Ectodermal cell (in vitro differentiated cells): ENCODE data around the gene CNTN1.

ENCODE experiments used
- H3K27ac ChIP-seq: 2 replicates; pipeline ENCODE4 v1.7.0; 2013; ENCODE audit warnings: mild to moderate bottlenecking, low read depth, low read length; ENCODE audit not compliant: insufficient read depth, poor library complexity, severe bottlenecking
- H3K27me3 ChIP-seq: 2 replicates; pipeline ENCODE4 v1.7.0; 2013; ENCODE audit warnings: mild to moderate bottlenecking, low read length; ENCODE audit not compliant: insufficient read depth, control insufficient read depth, poor library complexity, severe bottlenecking
- H3K36me3 ChIP-seq: one replicate; pipeline ENCODE4 v1.7.0; 2013; ENCODE audit warnings: low read length; ENCODE audit not compliant: control insufficient read depth, insufficient read depth
- H3K4me1 ChIP-seq: one replicate; pipeline ENCODE4 v1.7.0; 2013; ENCODE audit warnings: low read length; ENCODE audit not compliant: control insufficient read depth, insufficient read depth
- H3K4me3 ChIP-seq: 2 replicates; pipeline ENCODE4 v1.7.0; 2013; ENCODE audit warnings: low read depth, low read length, control low read depth; ENCODE audit not compliant: insufficient read depth
- H3K9me3 ChIP-seq: 2 replicates; pipeline ENCODE4 v1.7.0; 2013; ENCODE audit warnings: mild to moderate bottlenecking, low read length, moderate library complexity; ENCODE audit not compliant: control insufficient read depth
- WGBS, 2 experiments: methylation state at CpG; one replicate each; pipeline ENCODE4 v1.1.7; 2013; ENCODE audit warnings: missing lambda C conversion rate in 2 of 2; 5-methylcytosine and 5-hydroxymethylcytosine counted together

Gene CNTN1

DNA sequence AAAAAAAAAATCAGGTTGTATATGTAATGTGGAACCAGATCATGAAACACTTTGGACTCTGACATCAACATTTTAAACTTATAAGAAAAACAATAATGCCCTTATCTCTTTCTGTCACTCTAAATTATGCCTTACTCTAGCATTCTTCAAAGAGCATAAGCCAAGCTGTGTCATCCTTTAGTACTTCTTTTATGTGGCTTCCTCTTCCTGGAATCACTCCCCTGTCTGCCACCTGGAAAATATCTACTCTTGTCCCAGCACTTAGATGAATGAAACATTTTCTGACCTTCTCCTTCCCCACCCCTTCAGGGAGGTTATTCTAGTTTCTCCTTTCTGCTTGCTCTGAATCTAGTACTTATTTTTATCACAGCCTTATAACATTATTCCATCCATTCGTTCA lies 101.2 kb downstream of the CNTN1 start:
- WGBS, 2 experiments: no CpG with 5 or more reads among the region's 1 CpG

DNA sequence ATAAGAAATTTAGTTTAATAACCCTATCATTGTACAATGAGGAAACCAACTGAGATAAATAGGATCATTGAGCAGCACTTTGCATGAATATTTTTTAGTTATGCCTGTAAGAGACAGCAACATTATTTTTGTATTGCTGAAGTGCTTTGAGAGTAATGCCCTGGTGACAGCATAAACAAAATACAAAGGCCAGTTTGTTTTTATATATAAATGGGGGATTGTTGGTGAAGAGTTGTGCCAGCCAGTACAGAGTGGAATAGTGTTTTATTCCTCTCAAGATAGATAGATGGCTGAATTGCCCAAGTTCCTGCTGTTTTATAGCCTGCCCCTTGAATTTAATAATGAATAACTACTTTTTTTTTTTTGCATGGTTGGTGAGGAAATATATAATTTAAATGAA lies 101.8 kb downstream of the CNTN1 start:
- Histone ChIP-seq H3K27me3 (no peaks in the 10 kb centered on the region), H3K9me3 (no peaks in the 10 kb centered on the region), H3K4me1 (no peaks in the 10 kb centered on the region), H3K27ac (no peak overlapping the region), H3K36me3 (no peaks in the 10 kb centered on the region), H3K4me3 (no peak overlapping the region)

More for the DNA sequence above, 101.2 kb downstream of the CNTN1 start:
- no peaks in the 10 kb centered on the region for H3K27me3 ChIP-seq
- H3K27ac ChIP-seq: no peak overlapping the region
- H3K36me3 ChIP-seq: no peaks in the 10 kb centered on the region
- H3K9me3 ChIP-seq: no peaks in the 10 kb centered on the region
- H3K4me1 ChIP-seq: no peaks in the 10 kb centered on the region
- H3K4me3 ChIP-seq: no peak overlapping the region

DNA sequence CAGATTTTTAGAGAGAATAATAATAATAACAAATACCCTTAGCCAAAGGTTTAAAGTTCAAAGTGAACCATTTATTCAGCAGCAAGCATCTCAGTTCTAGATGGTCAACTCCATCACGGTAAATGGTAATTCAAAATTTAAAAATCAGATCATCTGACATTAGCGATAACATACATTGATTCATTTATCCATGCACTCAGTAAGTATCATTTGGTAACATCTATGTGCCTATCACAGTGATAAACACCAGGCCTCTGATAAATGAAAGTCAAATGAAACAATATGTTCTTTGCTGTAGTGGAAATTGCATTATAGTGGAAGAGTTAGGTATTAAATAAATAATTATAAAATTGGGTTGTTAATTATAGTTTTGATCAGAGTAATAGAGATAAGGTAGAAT lies 108.8 kb downstream of the CNTN1 start:
- H3K27me3 ChIP-seq: no peaks in the 10 kb centered on the region
- H3K4me3 ChIP-seq: no peak overlapping the region
- H3K9me3 ChIP-seq: no peaks in the 10 kb centered on the region
- no peaks in the 10 kb centered on the region for H3K36me3 ChIP-seq
- WGBS, 2 experiments: 96 to 100% methylated on average over 2 of the region's 2 CpGs
- H3K27ac ChIP-seq: no peak overlapping the region
- H3K4me1 ChIP-seq: no peaks in the 10 kb centered on the region

DNA sequence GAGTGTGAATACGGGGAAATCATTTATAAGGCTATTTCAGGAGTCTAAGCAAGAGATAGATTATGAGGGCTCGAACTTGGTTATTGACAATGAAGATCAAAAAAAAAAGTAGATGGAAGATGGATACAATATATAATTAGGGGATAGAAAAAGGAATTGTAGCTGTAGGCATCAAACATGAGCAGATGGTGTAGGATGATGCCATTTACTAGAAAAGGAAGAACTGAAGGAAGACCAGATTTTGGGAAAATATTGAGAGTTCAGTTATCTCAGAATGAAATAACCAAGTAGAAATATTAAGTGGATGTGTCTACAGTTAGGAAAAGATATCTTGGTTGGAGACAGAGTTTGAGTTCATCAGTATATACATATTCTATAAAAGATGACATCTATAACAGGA lies 109.6 kb downstream of the CNTN1 start:
- Histone ChIP-seq H3K9me3 (no peaks in the 10 kb centered on the region), H3K4me1 (no peaks in the 10 kb centered on the region), H3K4me3 (no peak overlapping the region), H3K27me3 (no peaks in the 10 kb centered on the region), H3K27ac (no peak overlapping the region), H3K36me3 (no peaks in the 10 kb centered on the region)
- WGBS, 2 experiments: 94% methylated on average over 2 of the region's 2 CpGs

DNA sequence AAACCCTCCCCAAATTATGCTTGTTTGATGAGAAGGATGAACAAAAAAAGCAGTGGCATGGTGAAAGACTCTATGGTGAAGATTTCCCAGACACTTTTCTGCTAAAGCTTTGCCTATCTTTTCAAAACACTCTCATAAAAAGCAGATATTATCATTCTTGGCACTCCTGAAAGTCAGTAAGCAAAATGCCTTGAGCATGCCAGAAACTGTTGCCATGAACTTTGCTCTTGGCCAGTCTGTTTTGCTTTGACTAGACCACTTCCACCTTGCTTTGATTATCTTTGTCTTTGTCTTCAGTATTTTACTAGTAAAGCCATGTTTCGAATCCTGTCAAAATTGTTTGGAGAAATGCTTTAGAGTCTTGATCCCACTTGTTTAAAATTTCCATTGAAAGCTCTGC lies 110.4 kb downstream of the CNTN1 start:
- no peaks in the 10 kb centered on the region for H3K4me1 ChIP-seq
- H3K9me3 ChIP-seq: no peaks in the 10 kb centered on the region
- no peak overlapping the region for H3K27ac ChIP-seq
- H3K36me3 ChIP-seq: no peaks in the 10 kb centered on the region
- H3K4me3 ChIP-seq: no peak overlapping the region
- 94 to 100% methylated on average over 1 of the region's 1 CpG for WGBS, 2 experiments
- no peaks in the 10 kb centered on the region for H3K27me3 ChIP-seq

DNA sequence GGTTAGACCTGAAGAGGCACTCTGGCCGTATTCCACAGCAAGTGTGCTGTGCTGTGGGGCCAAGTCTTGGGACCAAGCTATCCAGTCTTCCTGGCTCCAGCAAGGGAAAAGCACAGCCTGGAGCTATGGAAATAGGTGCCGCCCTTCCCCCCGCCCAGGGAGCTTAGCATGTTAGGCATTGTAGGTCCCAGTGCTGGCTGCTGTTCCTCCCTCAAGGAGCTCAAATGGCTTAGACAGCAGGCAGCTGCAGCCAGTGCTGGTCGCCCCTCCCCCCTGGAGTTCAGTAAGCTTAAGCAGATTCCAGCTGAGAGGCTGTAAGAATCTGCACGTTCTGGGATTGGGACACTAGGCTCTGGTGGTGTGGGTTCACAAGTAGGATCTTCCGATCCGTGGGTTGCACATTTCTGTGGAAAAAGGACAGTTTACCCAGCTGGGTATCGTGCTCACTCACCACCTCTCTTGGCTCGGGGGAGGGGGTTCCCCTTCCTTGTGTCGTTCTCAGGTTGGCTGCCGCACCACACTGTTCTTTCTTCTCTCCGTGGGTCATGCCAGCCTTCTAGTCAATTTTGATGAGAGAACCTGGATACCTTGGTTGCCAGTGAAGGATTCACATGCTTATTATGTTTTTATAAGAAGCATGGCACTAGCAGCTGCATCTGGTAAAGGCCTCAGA lies 127.3 kb downstream of the CNTN1 start:
- Histone ChIP-seq H3K4me3 (no peak overlapping the region), H3K36me3 (no peaks in the 10 kb centered on the region), H3K27me3 (no peaks in the 10 kb centered on the region), H3K27ac (no peak overlapping the region), H3K4me1 (peaks cover 9% of the 10 kb centered on the region), H3K9me3 (no peaks in the 10 kb centered on the region)
- 46 to 50% methylated on average over 12 of the region's 12 CpGs for WGBS, 2 experiments

DNA sequence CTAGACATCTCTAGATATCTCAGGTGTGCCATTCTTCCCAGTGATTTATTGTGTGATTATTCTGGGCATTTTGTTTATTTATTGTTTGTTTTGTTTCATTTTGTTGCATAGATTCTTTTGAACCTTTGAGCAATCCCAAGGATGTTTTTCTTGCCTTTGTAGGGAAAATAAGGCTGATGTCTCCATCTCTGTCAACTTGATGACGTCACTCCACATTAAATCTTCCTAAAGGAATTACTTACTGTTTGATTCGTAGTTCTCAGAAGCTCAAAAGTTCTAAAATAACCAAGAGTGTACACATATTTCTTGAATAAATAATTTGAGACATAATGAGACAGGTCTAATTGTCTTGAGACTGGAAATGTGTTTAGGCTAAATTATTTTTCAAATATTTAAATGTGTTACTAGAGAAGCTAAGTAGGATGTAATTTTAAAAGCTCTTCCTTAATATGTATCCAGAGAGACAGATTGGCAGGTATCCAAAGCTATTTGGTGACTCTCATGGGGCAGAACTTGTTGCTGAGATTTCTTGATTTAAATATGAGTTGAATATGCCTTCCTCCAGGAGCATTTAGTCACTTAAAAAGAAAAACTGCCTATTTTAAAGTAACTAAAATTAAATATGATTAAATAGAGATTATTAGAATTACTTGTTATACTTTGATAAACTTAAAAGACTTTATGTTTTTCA lies 128.7 kb downstream of the CNTN1 start:
- H3K4me1 ChIP-seq: peaks cover 9% of the 10 kb centered on the region
- WGBS, 2 experiments: 81 to 100% methylated on average over 2 of the region's 2 CpGs

DNA sequence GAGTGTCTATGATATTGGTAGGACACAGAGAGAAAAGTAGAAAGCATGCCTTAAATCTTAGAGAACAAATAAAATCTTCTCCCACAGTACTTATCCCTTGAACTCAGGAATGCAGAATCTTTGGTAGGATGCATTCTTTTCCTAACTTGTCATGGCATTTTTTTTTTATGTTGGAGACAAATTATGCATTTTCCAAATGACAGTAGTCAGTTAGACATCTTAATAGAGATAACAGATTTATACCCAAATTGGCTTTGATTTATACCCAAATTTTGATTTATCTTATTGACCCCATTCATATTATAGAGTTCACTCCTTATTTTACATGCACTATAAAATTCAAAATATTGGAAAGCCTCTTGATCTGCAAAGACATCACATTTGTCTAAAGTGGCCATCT lies 132.9 kb downstream of the CNTN1 start:
- H3K9me3 ChIP-seq: no peaks in the 10 kb centered on the region
- H3K4me1 ChIP-seq: peaks cover 6% of the 10 kb centered on the region
- H3K36me3 ChIP-seq: no peaks in the 10 kb centered on the region
- no peak overlapping the region for H3K4me3 ChIP-seq
- no peak overlapping the region for H3K27ac ChIP-seq
- no peaks in the 10 kb centered on the region for H3K27me3 ChIP-seq

More for the DNA sequence above, 128.7 kb downstream of the CNTN1 start:
- Histone ChIP-seq H3K4me3 (no peak overlapping the region), H3K27ac (no peak overlapping the region), H3K9me3 (no peaks in the 10 kb centered on the region), H3K27me3 (no peaks in the 10 kb centered on the region), H3K36me3 (no peaks in the 10 kb centered on the region)

DNA sequence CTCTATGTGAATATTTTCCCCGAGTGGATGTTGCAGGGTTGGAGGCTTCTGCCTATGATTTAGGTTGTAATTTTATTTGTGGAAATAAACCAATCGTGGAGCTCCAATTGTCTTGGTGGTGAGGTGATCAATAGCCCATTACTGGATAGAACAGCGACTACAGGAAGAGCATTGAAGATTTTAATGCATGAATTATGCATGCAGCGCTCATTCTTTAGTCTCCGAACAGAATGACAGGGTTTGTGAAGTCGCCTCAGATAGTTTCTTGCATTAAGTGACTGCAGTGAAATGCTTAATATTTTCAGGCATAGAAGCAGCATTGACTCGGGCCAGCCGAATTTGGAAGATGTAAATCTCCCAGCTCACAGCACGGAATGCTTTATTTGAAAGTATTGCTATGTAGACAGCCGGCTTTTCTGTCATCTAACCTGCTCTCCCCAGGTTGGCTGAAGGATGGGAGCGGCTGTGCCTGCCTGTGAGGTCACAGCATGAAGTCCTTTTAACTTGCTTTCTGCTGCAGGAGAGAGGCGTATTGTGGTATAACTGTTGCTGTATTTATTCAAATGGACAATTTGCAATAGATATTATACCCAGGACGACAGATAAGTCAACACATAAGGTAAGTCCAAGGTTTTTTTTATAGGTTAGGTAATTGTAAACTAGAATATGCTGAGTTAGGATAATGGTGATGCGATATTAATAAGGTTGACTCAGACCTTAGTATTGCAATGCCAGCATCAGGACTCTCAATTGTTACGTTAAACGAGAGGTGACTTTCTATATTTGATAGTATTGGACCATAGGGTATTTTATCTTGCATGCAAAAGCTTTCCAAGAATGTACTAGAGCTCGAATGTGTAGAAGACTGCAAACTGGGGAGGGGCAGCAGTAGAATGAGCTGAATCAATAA lies 135.7 kb downstream of the CNTN1 start:
- H3K27ac ChIP-seq: no peak overlapping the region
- no peak overlapping the region for H3K4me3 ChIP-seq
- 42 to 47% methylated on average over 16 to 17 of the region's 17 CpGs for WGBS, 2 experiments

DNA sequence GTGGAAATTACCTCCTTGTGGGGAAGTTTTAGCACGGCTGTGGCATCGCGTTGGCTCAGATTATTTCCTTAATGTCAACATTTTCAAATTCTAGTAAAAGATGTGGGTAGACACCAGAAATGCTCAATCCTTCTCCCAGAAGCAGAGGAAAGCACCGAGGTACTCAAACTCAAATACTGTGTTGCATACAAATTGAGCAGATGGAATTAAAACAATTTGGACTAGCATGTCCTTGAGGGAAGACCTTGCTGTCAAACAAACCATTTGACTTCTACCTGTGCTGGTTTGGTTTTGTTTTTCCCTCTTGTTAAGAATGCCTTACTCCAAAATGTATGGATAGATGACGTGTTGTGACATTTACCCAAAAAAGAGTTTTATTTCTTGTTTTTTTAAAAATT lies 136.4 kb downstream of the CNTN1 start:
- Histone ChIP-seq H3K4me1 (peaks cover 6% of the 10 kb centered on the region), H3K4me3 (no peak overlapping the region)

More for the DNA sequence above, 135.7 kb downstream of the CNTN1 start:
- Histone ChIP-seq H3K9me3 (no peaks in the 10 kb centered on the region), H3K27me3 (no peaks in the 10 kb centered on the region), H3K36me3 (no peaks in the 10 kb centered on the region), H3K4me1 (peaks cover 6% of the 10 kb centered on the region)

More for the DNA sequence above, 136.4 kb downstream of the CNTN1 start:
- 76 to 90% methylated on average over 3 to 4 of the region's 5 CpGs for WGBS, 2 experiments
- H3K27ac ChIP-seq: no peak overlapping the region
- no peaks in the 10 kb centered on the region for H3K27me3 ChIP-seq
- no peaks in the 10 kb centered on the region for H3K9me3 ChIP-seq
- H3K36me3 ChIP-seq: no peaks in the 10 kb centered on the region
